ENCODE results near the gene CATSPER1. TPM values are rescaled to one million over a fixed set of nuclear protein-coding genes. Genes with fewer than 3 reads are reported as not detected.

Gene CATSPER1
- total and polyA plus RNA-seq, 2 of the 8 experiments (the other 6 are each of a cell fraction or from before 2014, with no cell fraction given) = not detected

- TF ChIP-seq CHD7 (IDR thresholded peaks at IDR 0.05; ENCODE audit: insufficient replicate concordance, low read length) = no peak
- TF ChIP-seq RFX5 (IDR thresholded peaks at IDR 0.05; ENCODE audit: borderline replicate concordance, low read depth, low read length) = no peak
- no peak for TF ChIP-seq JUN (IDR thresholded peaks at IDR 0.05; ENCODE audit: low read depth, low read length)
- TF ChIP-seq CTBP2 (IDR thresholded peaks at IDR 0.05; ENCODE audit: borderline replicate concordance, insufficient read depth, insufficient read length, low read length) = no peak
- TF ChIP-seq RAD21 (IDR thresholded peaks at IDR 0.05 in 1 of 2, conservative IDR thresholded peaks at IDR 0.05 in 1 of 2; ENCODE audit: low read depth in 2 of 2, low read length in 2 of 2) = no peak
- no peak for TF ChIP-seq ATF3 (IDR thresholded peaks at IDR 0.05; ENCODE audit: insufficient read depth, low read depth, low read length)
- TF ChIP-seq E2F6 (IDR thresholded peaks at IDR 0.05) = no peak
These were observed 13.8 kb downstream of the CATSPER1 start (continued) for GRCh38 chr11:66012371-66012945.
